HG02885 (cell line): Measurements from ENCODE around the gene DPYSL4.

Source experiments
- ATAC-seq: cut with Tn5 transposase; IDR thresholded peaks from one replicate; pipeline ENCODE4 v1.9.1; 2021; ENCODE audit warnings: mild to moderate bottlenecking; ENCODE audit not compliant: unreplicated experiment, poor library complexity

Gene DPYSL4

DNA sequence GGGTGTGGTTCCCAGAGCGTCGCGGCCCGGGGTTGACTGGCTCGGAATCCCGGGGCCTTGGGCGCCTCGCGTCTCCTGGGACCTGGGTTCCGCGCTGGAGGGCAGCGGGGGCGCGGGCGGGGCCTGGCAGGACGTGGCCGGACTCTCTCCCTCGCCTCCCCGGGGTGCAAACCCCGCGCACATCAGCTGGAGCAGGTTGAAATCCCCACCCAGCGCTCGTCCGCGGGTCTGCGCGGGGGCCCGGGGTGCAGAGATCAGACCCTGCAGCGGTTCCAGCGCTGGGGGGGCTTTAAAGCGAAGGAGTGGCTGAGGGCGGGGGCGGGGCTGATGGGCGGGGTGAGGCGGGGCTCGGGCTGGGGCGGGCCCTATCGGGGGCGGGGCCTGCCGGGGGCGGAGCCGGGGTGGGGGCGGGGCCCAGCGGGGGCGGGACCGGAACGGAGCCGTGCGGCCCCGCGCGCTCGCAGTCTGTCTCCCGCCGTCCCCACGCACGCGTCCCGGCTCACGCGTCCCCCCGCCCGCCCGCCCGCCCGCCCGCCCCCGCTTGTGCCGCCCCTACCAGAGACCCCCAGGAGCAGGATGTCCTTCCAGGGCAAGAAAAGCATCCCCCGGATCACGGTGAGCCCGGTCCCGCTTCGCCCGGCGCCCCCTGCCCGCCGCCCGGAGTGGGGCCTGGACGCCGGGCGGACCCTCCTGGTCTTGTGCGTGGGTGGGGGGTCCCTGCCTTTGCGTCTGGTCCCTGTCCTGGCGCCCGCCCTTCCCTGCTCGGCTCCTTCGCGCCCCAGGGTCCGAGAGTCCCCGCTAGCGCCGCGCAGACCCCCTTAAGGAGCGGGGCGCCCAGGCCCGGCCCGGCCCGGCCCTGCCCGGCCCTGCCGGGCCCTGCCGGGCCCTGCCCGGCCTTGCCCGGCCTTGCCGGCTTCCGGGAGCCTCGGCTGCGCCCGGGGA is at the start of gene DPYSL4:
TSS of gene DPYSL4 (plus strand) at position 461 of the 942 bp plus-strand sequence. CDS start at position 577, 116 bp downstream.
- no peak for ATAC-seq

DNA sequence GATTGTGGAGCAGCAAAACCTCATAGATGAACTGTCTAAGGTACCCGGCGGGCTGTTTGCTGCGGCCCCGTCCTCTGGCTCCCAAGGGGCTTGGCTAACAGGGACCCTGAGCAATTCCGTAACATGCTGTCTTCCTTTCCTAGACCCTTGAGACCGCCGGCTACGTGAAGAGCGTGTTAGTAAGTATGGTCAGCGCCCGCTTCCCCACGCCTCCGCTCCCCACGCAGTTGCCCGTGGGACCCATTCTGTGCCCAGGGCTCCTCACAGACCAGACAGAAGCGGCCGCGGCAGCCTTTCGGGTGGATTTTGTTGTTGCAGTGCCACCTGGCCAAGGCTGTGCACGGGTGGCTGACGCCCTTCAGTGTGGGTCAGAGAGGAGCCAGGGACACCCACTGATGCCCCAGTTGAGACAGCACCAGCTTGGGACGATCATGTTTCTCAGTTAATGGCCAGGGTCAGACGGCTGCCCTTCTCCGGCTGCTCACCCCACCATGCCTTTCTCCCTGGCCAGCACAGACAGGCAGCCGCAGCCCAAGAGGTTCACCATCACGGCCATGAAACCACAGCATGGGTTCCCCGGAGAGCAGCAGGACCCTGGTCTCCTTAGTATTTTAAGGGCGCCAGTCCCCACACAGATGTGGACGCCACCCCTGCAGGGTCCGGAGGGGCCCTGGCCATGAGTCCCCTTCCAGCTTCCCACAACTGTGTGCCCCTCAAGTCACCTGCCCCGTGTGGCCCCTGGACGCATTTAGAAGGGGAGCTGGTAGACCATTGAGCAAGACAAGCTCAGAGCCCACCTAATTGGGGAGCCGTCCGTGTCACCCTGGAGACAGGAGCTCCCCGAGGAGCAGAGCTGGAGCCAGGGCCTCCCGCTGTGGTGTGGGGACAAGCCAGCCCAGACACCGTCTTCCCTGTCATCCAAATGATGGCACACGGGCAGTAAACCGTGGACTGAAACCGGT is 49.4 kb upstream of the DPYSL4 start:
- no peak for ATAC-seq

DNA sequence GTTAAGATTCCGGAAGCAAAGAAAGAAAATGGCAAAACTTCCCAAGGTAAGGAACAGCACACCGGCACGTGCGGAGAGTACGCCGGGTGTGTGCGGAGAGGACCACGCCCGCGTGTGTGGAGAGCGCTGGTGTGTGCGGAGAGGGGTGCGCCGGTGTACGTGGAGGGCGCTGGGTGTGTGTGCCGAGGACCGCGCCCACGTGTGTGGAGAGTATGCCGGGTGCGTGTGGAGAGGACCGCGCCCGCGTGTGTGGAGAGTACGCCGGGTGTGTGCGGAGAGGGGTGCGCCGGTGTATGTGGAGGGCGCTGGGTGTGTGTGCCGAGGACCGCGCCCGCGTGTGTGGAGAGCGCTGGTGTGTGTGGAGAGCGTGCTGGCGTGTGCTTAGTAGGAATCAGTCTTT is 48.6 kb upstream of the DPYSL4 start:
- ATAC-seq: no peak

DNA sequence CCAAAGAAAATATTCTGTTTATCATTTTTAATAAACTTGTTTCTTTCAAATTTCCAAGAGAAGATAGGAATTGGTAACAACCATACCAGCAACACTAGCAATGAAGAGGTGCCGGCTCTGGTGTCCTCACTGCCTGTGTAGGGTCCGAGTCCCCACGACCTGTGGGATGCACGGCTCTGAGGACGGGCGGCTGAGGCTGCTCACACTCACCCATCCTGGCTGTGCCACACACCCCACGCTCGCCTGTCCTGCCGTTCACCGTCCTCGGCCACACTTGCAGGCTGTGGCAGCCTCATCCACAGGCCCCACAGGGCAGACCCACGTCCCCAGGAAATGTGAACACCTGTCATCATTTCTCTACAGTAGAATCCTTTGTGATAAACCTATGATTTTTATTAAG is 48.2 kb upstream of the DPYSL4 start:
- no peak for ATAC-seq

DNA sequence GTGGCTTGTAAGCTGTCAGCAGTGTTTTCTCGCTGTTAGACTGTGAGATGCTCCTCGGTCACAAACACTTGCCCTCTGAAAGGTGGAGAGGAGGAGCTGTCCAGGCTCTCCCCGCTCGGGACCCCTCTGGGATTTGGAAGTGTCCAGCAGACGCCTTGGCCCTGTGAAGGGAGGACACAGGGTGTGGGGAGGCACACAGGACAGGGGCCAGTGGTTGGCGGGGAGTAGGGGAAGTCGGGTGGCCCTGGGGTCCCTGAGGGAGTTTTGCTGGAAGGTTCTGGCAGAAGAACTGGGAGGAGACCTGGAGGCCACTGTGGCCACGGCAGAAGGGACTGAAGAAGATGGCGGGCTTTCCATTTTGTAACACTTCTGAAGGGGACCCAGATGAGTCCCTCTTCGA is 47.2 kb upstream of the DPYSL4 start:
- ATAC-seq: no peak

DNA sequence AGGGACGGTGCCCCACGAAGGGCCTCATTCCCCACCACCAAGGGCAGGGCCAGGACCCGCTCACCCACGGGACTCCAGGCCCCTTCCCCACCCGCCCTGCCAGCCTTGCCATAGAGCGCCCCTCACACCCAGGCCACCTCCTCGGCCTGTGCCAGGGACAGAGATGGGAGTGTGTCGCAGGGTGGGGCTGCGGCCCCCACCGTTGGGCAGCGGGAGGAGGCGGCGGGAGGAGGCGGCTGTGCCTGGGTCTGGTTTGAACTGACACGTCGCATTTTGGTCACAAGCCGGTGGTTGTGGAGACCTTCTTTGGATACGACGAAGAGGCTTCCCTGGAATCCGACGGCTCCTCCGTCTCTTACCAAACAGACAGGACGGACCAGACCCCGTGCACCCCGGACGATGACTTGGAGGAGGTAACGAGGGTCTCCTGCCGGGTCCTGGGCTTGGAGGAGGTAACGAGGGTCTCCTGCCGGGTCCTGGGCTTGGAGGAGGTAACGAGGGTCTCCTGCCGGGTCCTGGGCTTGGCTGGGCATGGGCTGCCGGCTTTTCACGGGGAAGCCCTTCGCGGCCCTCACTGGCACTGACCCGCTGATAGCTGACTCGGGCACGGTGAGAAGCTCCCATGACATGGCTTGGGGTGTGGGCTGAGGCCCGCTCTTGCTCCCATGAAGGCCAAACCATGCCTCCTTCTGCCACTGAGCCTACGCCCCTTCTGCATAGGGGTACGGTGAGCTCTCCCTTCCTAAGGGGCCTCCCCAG is 46.4 kb upstream of the DPYSL4 start:
- no peak for ATAC-seq

DNA sequence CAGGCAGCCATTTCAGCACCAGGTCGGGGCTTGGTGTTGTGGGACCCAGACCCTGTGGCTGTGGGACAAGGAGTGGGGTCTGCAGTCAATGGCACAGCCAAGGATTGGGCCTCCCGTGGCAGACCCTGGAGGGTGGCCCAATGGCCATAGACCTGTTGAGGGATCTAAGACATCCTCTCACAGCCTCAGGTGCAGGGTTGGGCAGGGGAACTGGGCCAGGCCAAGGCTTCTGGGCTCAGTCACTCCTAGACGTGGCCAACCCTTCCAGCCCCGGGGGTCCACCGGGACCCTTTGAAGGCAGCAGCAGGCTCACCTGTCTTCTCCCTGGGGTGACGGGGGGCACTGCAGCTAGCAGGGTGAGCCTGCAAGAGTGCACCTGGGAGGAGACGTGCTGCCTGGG is 45.7 kb upstream of the DPYSL4 start:
- no peak for ATAC-seq

DNA sequence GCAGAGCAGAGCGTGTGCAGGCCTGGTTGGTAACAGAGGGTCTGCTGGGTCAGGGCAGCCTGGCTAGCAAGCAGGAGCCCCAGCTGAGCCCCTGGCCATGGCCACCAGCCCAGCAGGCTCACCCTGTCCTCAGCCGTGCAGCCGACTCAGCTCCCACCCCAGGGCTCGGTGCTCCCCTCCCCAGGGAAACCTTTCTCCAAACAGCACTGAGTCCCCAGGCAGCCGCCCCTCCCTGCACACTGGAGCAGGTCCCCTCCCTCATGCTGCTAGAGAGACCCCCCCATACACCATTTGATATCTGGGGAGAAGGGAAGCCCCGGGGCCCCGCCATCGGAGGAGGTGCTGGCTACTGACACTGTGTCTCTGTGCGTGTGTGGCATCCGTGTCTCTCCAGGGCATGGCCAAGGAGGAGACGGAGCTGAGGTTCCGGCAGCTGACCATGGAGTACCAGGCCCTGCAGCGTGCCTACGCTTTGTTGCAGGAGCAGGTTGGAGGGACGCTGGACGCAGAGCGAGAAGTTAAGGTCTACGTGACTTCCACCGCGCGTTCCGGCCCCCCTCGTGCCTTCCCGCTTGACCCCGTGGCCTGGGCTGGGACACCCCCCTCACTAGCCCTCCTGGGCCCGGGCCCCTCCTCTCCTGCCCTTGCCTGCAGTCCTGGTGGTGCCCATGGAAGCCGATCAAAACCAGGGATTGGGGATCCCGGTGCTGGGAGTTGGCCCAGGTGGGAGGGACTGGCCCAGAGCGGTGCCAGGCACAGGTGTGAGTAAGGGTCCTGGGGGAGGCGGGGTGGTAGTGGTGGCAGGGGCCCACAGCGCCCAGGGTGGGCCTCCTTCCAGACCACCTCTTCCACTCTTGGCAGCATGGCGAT is 45.0 kb upstream of the DPYSL4 start:
- ATAC-seq: no peak

DNA sequence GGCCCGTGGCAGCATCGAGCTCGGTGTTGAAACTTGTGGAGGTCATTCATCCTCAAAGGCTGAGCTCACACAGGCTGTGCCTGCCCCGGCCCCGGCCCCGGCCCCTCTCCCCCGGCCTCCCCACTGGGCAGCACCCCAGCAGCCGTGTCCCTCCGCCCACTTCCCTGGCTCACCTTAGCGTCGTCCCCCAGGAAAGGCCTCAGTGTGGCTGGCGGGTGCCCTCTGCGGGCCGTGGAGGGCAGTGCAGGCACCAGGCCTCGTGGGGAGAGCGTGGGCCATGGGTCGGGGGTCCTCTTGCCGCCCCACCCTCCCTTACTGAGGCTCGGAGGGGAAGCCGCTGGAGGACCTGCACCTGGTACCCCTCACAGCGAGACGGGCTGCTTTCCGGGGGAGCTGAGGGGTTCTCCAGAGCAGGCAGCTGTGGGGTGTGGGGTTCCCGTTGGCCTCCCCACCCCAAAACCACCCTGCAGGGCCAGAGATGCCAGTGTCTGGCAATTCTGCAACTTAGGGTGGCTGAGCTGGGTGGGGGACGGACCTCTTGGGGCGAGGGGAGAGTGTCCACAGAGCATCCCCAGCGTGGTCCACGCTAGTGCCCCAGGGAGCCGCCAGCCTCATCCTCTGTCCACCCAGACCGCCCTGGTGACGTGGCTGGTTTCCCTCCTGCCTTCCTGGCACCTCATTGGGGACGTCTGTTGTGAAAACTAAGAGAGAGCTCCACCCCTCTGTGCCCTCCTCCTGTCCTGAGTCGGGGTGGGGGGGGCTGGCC is 44.2 kb upstream of the DPYSL4 start:
- ATAC-seq: peak; percentile 60

DNA sequence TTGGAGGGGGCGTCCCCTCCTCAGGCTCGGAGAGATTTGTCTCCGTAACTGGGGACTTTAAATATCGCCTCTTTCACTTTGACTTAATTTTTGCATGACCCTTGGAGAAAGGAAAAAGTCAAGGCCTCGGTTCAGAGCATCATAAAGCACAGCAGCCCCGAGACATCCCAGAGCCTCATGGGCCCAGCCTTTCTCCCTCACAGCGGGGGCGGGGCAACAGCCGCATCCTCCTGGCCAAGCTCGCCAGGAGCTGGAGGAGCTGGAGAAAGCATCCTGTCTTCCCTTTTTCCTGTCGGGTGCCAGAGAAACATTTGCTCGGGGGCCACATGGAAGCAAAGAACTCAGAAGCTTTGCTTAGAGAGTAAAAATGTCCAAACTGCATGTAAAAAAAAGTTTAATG is 43.6 kb upstream of the DPYSL4 start:
- no peak for ATAC-seq

DNA sequence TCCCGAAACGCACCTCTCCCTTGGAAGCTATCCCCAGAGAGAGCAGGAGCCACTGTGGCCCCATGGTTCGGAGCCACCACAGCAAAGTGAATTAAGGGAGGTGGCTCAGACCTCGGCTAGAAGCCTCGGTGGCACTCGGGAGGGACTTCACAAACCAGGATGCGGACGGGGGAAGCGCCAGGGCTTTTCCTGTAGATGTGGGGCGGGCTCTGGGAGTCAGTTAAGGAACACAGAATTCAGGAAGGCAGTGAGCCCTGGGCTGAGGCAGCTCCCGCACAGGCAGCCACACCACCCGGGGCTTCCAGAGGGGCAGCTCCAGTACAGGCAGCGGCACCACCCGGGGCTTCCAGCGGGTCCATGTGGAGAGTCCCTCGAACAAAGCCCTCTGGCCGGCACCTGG is 42.7 kb upstream of the DPYSL4 start:
- ATAC-seq: no peak

DNA sequence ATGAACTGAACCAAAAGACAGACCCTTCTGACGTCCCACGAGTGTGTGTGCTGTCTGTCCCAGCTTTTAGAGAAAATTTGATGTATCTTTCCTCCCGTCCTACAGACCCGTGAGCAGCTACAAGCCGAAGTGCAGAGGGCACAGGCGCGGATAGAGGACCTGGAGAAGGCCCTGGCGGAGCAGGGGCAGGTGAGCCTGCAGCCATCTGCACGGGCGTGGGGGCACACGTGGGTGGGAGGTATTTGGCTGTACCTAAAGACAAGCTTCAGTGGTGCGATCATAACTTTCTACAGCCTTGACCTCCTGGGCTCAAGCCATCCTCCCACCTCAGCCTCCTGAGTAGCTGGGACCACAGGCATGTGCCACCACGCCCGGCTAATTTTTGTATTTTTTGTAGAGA is 41.7 kb upstream of the DPYSL4 start:
- no peak for ATAC-seq

DNA sequence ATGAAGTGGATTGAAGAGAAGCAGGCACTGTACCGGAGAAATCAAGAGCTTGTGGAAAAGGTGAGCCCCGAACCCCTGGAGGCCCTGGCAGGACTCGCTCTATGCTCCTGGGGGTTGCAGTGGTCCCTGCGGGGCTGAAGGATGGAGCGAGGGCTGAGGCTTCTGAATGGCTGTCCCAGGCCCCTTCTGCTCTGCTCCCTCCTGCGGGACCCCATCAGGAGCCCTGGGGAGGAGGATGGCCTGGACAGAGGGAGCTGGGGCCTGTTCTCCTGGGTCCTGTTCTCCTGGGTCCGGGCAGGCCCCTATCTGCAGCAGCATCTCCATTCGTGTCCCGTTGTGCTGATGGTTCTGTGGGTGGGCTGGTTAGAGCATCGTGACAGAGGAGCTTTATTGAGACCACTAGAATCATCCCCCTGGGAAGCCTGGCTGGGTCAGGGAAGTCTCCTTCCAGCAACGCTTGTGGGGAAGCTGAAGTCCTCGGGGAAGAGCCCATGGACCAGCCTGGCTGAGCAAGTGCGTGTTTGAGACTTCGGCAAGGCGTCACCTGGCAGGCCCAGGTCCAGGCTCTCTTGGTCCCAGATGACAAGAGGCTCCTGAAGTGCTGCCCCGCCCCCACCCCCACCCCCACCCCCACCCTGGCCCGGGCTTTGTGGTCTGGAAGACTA is 41.1 kb upstream of the DPYSL4 start:
- no peak for ATAC-seq

DNA sequence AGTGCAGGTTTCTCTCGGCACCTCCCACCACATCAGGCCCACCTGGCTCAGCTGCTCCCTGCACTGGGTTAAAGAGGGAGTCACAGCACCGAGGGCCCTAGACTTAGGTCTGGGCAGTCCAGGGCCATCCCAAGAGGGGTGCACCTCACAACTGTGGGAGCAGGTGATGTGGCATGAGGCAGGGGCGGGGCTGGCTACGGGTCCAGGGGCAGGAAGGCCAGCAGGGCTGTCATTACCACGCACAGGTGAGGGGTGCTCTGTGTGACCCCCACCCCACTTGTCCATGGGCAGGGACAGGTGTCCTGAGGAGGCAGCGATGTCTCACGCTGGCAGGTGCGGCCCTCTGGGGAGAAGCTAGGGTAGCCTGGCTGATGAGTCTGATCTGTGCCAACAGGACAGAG is 40.5 kb upstream of the DPYSL4 start:
- ATAC-seq: no peak

DNA sequence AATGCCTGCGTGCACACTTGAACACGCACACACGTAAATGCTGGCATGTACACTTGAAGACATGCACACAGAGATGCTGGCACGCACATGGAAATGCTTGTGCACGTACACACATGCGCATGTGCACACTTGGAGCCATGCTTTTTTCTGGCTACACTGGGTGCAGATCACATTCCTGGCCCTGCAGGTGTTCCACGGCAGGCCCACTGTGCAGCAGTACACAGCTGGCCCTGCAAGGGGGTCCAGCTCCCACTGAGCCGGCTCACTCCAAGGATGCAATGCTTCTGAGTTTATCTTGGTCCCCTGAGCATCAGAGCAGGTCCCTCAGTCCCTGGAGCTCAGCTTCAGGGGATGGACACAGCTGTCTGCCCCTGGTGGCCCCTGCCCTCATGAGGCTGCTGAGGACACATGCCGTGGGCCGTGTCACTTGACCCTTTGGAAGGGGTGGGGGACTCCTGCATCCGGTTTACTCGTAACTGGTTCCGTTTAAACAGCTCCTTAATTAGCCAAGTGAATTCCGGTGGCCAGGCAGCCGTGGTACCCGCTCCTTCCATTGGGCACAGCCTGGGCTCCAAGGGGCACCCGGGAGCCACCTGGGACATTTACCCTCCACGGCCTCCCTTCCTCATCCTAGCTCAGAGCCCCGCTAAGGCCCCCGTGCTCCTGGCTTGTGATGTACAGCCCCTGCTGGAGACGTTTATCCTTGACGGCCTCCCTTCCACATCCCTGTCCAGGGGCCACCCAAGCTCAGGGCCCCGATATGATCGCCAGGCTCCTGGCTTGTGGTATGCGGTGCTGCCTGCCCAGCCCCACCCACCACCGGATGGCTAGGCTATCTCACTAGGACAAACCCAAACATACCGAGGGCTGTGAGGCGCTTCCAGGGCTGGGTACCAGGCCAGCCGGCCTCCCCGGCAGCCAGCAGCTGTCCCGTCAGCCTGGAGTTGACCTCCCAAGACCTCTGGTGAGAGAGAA is 39.5 kb upstream of the DPYSL4 start:
- ATAC-seq: no peak

DNA sequence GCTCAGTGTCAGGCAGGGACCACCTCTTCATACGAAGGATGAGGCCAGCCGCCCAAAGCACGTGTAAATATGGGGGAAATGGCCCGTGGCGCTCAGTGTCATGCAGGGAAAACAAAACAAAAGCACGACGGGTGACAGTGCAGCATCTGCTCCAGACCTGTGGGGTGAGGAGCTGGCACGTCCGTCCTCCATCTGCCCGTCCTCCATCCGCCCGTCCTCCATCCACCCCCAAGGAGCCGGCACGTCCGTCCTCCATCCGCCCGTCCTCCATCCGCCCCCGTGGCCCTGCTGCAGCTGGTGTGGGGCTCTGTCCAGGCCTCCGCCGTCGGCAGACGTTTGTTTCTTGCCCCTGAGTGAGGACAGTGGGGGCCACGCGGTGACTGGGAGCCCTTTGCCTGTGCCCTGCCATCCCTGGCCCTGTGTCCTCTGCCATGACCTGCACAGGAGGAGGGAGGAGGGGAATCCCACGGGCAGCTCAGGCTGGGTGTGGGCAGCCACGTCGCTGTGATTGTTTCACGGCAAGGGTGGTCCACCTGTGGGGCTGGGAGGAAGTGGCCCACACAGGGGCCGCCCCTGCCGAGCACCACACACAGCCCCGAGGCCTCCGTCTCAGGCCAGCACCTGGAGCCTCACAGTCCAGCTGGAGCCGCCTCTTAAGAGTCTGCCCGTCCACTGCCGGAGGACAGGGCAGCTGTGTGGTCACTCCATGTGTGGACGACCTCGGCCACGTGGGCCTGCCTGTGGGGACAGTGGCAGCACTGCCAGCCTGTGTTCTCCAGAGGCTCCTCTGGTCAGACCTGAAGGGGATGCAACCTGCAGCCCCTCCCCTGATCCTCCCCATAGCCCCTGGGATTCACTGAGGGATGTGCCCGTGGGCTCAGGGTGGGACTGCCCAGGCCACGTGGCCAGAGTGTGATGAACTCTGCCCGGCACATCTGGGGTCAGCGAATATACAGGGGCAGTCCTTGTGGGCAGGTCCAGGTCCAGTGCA is 38.2 kb upstream of the DPYSL4 start:
- no peak for ATAC-seq
